HCT116 (cell line): Measurements from ENCODE around the gene MRPL20. TPM values are rescaled to one million over a fixed set of nuclear protein-coding genes. Genes with fewer than 3 reads are reported as not detected.

ENCODE experiments used
- ATAC-seq: fragments of 200-7000 bp; cut with Tn5 transposase; 2 replicates; pipeline ENCODE4 v1.9.1; 2020; ENCODE audit warnings: mild to moderate bottlenecking, moderate library complexity
- BruUV-seq: library from RNA; stranded (reverse); fragments of 400-500 nt; replicated peaks from 2 replicates; lab custom pipeline; 2021; lab: Mats Ljungman, UMichigan
- CTCF ChIA-PET: fragments of 300-600 bp; sonication (Branson Sonifier 250); formaldehyde crosslinking; loops from one replicate; lab custom pipeline; 2021; ENCODE audit warnings: antibody characterized with exemption; lab: Charles Lee
- POLR2A ChIA-PET: fragments of 300-600, 350-600 bp; sonication (Branson Sonifier 250); formaldehyde crosslinking; loops from one replicate; lab custom pipeline; 2021; ENCODE audit warnings: antibody characterized with exemption; lab: Charles Lee
- RAD21 ChIA-PET, 2 experiments: fragments of 300-600 bp; sonication (Branson Sonifier 250); formaldehyde crosslinking; loops; one replicate each; lab custom pipeline; 2023; ENCODE audit warnings: low total read pairs in 2 of 2; ENCODE audit not compliant: uncharacterized antibody in 2 of 2, unreplicated experiment in 2 of 2, low non-redundant PET in 1 of 2; lab: Charles Lee
- DNase-seq: peaks from one replicate; pipeline ENCODE4 v3.0.0-alpha.2; 2010; ENCODE audit warnings: low read depth, low spot score
- H2AFZ ChIP-seq: fragments of 200-600 bp; shearing (Covaris generic), sonication (generic); 2 replicates; pipeline ENCODE4 v1.6.1; 2017; ENCODE audit warnings: low read depth, mixed run types, mixed read lengths, antibody characterized with exemption, low read length; ENCODE audit not compliant: poor library complexity, severe bottlenecking
- H3K27ac ChIP-seq: 2 replicates; pipeline ENCODE4 v1.5.1; 2012; ENCODE audit warnings: low read depth, low read length
- H3K27me3 ChIP-seq: fragments of 200-600 bp; sonication (generic); 2 replicates; pipeline ENCODE4 v1.6.1; 2016; ENCODE audit warnings: mixed run types, low read length, mixed read lengths; ENCODE audit not compliant: insufficient read depth
- H3K36me3 ChIP-seq, 2 experiments: fragments of 200-500 bp in 1 of 2; fragments of 200-600 bp in 1 of 2; sonication (Bioruptor generic) in 1 of 2; sonication (generic) in 1 of 2; 2 replicates each; pipeline versions ENCODE4 v1.5.1 to v1.6.1; 2014 to 2016; ENCODE audit warnings: low read length in 2 of 2, inconsistent platforms in 1 of 2, mixed read lengths in 1 of 2, mixed run types in 1 of 2; ENCODE audit not compliant: insufficient read depth in 2 of 2, control insufficient read depth in 1 of 2
- H3K4me1 ChIP-seq, 2 experiments: fragments of 200-600 bp in 1 of 2; sonication (generic) in 1 of 2; 2 replicates each; pipeline versions ENCODE4 v1.5.1 to v1.6.1; 2012 to 2017; ENCODE audit warnings: low read length in 2 of 2, inconsistent platforms in 1 of 2, mild to moderate bottlenecking in 1 of 2, mixed read lengths in 1 of 2, mixed run types in 1 of 2, moderate library complexity in 1 of 2; ENCODE audit not compliant: insufficient read depth in 2 of 2, control insufficient read depth in 1 of 2
- H3K4me2 ChIP-seq: fragments of 200-600 bp; sonication (generic); 2 replicates; pipeline ENCODE4 v1.6.1; 2017; ENCODE audit warnings: mixed run types, low read length, mixed read lengths
- H3K4me3 ChIP-seq, 2 experiments: fragments of 200-600 bp in 1 of 2; sonication (generic) in 1 of 2; replicated peaks in 1 of 2; 2 replicates each; pipeline ENCODE4 v1.5.1; 2011 to 2016; ENCODE audit warnings: low read length in 2 of 2, control low read depth in 1 of 2, low read depth in 1 of 2, mild to moderate bottlenecking in 1 of 2, mixed read lengths in 1 of 2, mixed run types in 1 of 2
- H3K79me2 ChIP-seq: fragments of 200-600 bp; sonication (generic); 2 replicates; pipeline ENCODE4 v1.6.1; 2017; ENCODE audit warnings: mild to moderate bottlenecking, mixed run types, low read length, moderate library complexity, mixed read lengths; ENCODE audit not compliant: insufficient read depth
- H3K9ac ChIP-seq: fragments of 200-600 bp; sonication (generic); 2 replicates; pipeline ENCODE4 v1.6.1; 2016; ENCODE audit warnings: low read length, mixed read lengths
- H3K9me2 ChIP-seq: fragments of 200-600 bp; sonication (generic), shearing (Covaris generic); 2 replicates; pipeline ENCODE4 v1.6.1; 2017; ENCODE audit warnings: mixed run types, mild to moderate bottlenecking, moderate library complexity; ENCODE audit not compliant: insufficient read depth
- H3K9me3 ChIP-seq, 2 experiments: fragments of 200-500 bp in 1 of 2; fragments of 200-600 bp in 1 of 2; sonication (Bioruptor generic) in 1 of 2; sonication (generic) in 1 of 2; 2 replicates each; pipeline ENCODE4 v1.6.1; 2014 to 2017; ENCODE audit warnings: low read length in 2 of 2, mixed read lengths in 2 of 2, inconsistent platforms in 1 of 2, low read depth in 1 of 2, mild to moderate bottlenecking in 1 of 2, mixed run types in 1 of 2, moderate library complexity in 1 of 2; ENCODE audit not compliant: control insufficient read depth in 1 of 2, insufficient read depth in 1 of 2
- H4K20me1 ChIP-seq: fragments of 200-600 bp; sonication (generic), shearing (Covaris generic); 2 replicates; pipeline ENCODE4 v1.6.1; 2017; ENCODE audit warnings: mixed run types, mild to moderate bottlenecking, moderate library complexity; ENCODE audit not compliant: insufficient read depth
- FOSL1 ChIP-seq: IDR thresholded peaks from 2 replicates; pipeline ENCODE4 v1.6.1; 2012; ENCODE audit warnings: low read depth
- POLR2A ChIP-seq: IDR thresholded peaks from 2 replicates; pipeline ENCODE4 v1.7.0; 2011; ENCODE audit warnings: borderline replicate concordance; ENCODE audit not compliant: insufficient read depth, insufficient read length; ENCODE audit errors: extremely low read depth
- POLR2AphosphoS5 ChIP-seq: IDR thresholded peaks from 2 replicates; pipeline ENCODE4 v1.6.1; 2011; ENCODE audit warnings: mild to moderate bottlenecking, low read depth, low read length, moderate library complexity
- TCF7L2 ChIP-seq: IDR thresholded peaks from 2 replicates; pipeline ENCODE4 v1.7.0; 2011; ENCODE audit warnings: borderline replicate concordance, inconsistent platforms; ENCODE audit not compliant: insufficient read depth, insufficient read length; ENCODE audit errors: extremely low read depth
- YY1 ChIP-seq: IDR thresholded peaks from 2 replicates; pipeline ENCODE4 v1.6.1; 2011; ENCODE audit warnings: low read length, low read depth, moderate library complexity, mild to moderate bottlenecking; ENCODE audit not compliant: insufficient replicate concordance; ENCODE audit errors: extremely low read depth
- ZFX ChIP-seq: fragments of 450-650 bp; IDR thresholded peaks from 2 replicates; pipeline ENCODE4 v1.6.1; 2017
- intact Hi-C: fragments of 100-400 bp; cut with micrococcal nuclease; formaldehyde crosslinking; loops from 2 replicates; pipeline ENCODE4 v1.10.0; 2022
- total RNA-seq: library from RNA; stranded (reverse); gene quantifications from one replicate; pipeline ENCODE4 v1.2.1, GENCODE V29; 2021; ENCODE audit not compliant: unreplicated experiment
- TF ChIP-seq, protein P1 (sequence below): IDR thresholded peaks from 2 replicates; pipeline ENCODE4 v1.6.1; 2012
- TF ChIP-seq, protein P2 (sequence below): IDR thresholded peaks from 2 replicates; pipeline ENCODE4 v1.6.1; 2011; ENCODE audit warnings: mild to moderate bottlenecking, low read length, moderate library complexity; ENCODE audit not compliant: insufficient replicate concordance; ENCODE audit errors: extremely low read depth
- TF ChIP-seq, protein P3 (sequence below), 3 experiments: fragments of 200-600 bp in 1 of 3; sonication (generic) in 1 of 3; IDR thresholded peaks in 2 of 3; conservative IDR thresholded peaks in 1 of 3; 2 replicates each; pipeline ENCODE4 v1.5.1; 2012 to 2017; ENCODE audit warnings: low read depth in 2 of 3, low read length in 2 of 3, antibody characterized with exemption in 1 of 3, borderline replicate concordance in 1 of 3, control low read depth in 1 of 3, mild to moderate bottlenecking in 1 of 3, mixed read lengths in 1 of 3, mixed run types in 1 of 3, moderate library complexity in 1 of 3; ENCODE audit not compliant: insufficient read depth in 1 of 3

Gene MRPL20
- total RNA-seq, 1 experiment from 2014 or later = 131 TPM

DNA sequence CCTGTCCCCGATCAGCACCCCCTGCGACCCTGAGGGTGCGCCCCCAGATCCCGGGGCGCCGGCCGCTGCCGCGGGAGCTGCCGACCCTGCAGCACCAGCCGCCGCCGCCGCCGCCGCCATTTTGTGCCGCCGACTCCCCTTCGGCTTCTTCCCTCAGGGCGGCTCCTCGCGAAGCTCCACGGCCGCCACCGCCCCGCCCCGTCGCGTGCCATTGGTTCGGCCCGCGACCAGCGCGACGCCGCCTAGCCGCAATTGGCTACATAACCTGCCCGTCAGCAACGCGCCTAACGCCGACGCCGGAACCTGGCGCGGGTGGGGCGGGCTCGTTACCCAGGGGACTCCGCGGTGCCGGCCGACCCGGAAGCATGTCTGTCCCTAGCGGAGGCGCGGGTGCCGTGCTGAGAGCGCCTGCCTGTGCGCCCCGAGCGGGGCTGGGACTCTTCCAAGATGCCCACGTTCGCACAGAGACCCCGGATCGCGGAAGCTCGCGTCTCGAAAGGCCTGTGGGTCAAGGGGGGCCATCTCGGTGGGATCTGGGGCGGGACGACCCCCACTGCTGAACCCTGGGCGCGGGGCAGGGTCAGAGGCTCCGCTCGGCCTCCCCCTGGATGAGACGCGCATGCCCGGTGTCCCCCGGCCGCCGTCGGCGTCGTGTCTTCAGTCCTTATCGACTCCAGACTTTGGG lies 7.8 kb downstream of the MRPL20 start, which contains the start of gene CCNL2:
Gene CCNL2 (minus strand): TSS at position 149 of the 685 bp plus-strand sequence. CDS start 29 bp downstream, at position 120.
- Histone ChIP-seq H3K4me3 (peak within 1 kb of the TSS; percentile 96 to 99), H3K4me1 (peaks cover 8 to 46% of the 10 kb centered on the region in 2 experiments; a peak in 3 of 4 replicates), H4K20me1 (peaks cover 9% of the 10 kb centered on the region; the same call in 1 of the 2 replicates), H3K9me3 (no peaks in the 10 kb centered on the region), H3K79me2 (peaks cover 82% of the 10 kb centered on the region)
- ChIA-PET POLR2A (interaction anchor here (1.0 to 1.2 kb wide), 6 partner anchors 8 to 106 kb away, joined by 3 to 7 read pairs (median 4); partner anchors contain the start of genes AURKAIP1 and MRPL20), CTCF (interaction anchor here (0.8 to 1.5 kb wide), 4 partner anchors 24 to 108 kb away, joined by 3 to 9 read pairs (median 4); partner anchors contain the start of gene AURKAIP1), RAD21 (interaction anchor here in 1 of 2 experiments (0.9 kb wide), 1 partner anchor 24 kb away, joined by 4 read pairs; the partner anchor contains the start of gene AURKAIP1)
- intact Hi-C loops = loop anchor here (1.0 kb wide), 1 partner anchor 55 kb away; no protein-coding TSS in a partner anchor
- BruUV-seq = no TSS peak
- peak; percentile 94 for DNase-seq
- TF ChIP-seq POLR2AphosphoS5 (peak; percentile 84), ZFX (0 out of 2 replicates have a peak, but pooled peaks have one; percentile 60), YY1 (peak; percentile 91), TCF7L2 (peak; percentile 69), POLR2A (peak; percentile 64), FOSL1 (no peak)
- TF ChIP-seq, protein P1, sequence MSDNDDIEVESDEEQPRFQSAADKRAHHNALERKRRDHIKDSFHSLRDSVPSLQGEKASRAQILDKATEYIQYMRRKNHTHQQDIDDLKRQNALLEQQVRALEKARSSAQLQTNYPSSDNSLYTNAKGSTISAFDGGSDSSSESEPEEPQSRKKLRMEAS = no peak
- TF ChIP-seq, protein P2, sequence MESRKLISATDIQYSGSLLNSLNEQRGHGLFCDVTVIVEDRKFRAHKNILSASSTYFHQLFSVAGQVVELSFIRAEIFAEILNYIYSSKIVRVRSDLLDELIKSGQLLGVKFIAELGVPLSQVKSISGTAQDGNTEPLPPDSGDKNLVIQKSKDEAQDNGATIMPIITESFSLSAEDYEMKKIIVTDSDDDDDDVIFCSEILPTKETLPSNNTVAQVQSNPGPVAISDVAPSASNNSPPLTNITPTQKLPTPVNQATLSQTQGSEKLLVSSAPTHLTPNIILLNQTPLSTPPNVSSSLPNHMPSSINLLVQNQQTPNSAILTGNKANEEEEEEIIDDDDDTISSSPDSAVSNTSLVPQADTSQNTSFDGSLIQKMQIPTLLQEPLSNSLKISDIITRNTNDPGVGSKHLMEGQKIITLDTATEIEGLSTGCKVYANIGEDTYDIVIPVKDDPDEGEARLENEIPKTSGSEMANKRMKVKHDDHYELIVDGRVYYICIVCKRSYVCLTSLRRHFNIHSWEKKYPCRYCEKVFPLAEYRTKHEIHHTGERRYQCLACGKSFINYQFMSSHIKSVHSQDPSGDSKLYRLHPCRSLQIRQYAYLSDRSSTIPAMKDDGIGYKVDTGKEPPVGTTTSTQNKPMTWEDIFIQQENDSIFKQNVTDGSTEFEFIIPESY = peak; percentile 32
- TF ChIP-seq, protein P3, sequence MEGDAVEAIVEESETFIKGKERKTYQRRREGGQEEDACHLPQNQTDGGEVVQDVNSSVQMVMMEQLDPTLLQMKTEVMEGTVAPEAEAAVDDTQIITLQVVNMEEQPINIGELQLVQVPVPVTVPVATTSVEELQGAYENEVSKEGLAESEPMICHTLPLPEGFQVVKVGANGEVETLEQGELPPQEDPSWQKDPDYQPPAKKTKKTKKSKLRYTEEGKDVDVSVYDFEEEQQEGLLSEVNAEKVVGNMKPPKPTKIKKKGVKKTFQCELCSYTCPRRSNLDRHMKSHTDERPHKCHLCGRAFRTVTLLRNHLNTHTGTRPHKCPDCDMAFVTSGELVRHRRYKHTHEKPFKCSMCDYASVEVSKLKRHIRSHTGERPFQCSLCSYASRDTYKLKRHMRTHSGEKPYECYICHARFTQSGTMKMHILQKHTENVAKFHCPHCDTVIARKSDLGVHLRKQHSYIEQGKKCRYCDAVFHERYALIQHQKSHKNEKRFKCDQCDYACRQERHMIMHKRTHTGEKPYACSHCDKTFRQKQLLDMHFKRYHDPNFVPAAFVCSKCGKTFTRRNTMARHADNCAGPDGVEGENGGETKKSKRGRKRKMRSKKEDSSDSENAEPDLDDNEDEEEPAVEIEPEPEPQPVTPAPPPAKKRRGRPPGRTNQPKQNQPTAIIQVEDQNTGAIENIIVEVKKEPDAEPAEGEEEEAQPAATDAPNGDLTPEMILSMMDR (IDR thresholded peaks at IDR 0.05 in 2 of 3, conservative IDR thresholded peaks at IDR 0.05 in 1 of 3; ENCODE audit: borderline replicate concordance in 1 of 3, insufficient read depth in 1 of 3, low read depth in 2 of 3, low read length in 2 of 3) = peak in 2 of 3 experiments; percentile 51 to 64; a peak in 4 of 6 replicates
- TF ChIP-seq, all 23 proteins: peak for 7
- Histone ChIP-seq H2AFZ (no peak within 1 kb of the TSS), H3K9me2 (no peaks in the 10 kb centered on the region), H3K36me3 (peaks cover 25 to 47% of the 10 kb centered on the region in 2 experiments; a peak in 3 of 4 replicates), H3K4me2 (peak within 1 kb of the TSS; percentile 99), H3K9ac (peak within 1 kb of the TSS; percentile 97), H3K27ac (peak within 1 kb of the TSS; percentile 86), H3K27me3 (no peaks in the 10 kb centered on the region)
- peak; percentile 89 for ATAC-seq
